HepG2 (cell line): ENCODE results near the gene ADAM8. TPM values are rescaled to one million over a fixed set of nuclear protein-coding genes. Genes with fewer than 3 reads are reported as not detected.

Source experiments
- CBFB ChIP-seq: sonication (generic); formaldehyde crosslinking; IDR thresholded peaks from 2 replicates; pipeline ENCODE4 v1.4.0; 2020; ENCODE audit warnings: missing genetic modification reagents
- GABPA ChIP-seq, 2 experiments: IDR thresholded peaks; 2 replicates each; pipeline ENCODE4 v1.6.1; 2011 to 2016; ENCODE audit warnings: low read depth in 2 of 2, low read length in 1 of 2, missing biosample characterization in 1 of 2, missing genetic modification characterization in 1 of 2
- KAT7 ChIP-seq: IDR thresholded peaks from 2 replicates; pipeline ENCODE4 v1.6.1; 2018; ENCODE audit warnings: borderline replicate concordance, missing compliant biosample characterization
- KLF11 ChIP-seq: IDR thresholded peaks from 2 replicates; pipeline ENCODE4 v1.6.1; 2016; ENCODE audit warnings: missing compliant biosample characterization
- SOX6 ChIP-seq, 2 experiments: fragments of 450-650 bp in 1 of 2; sonication (generic) in 1 of 2; formaldehyde crosslinking in 1 of 2; IDR thresholded peaks; 2 replicates each; pipeline versions ENCODE4 v1.4.0 to v1.6.1; 2017 to 2020; ENCODE audit warnings: antibody characterized with exemption in 1 of 2, mild to moderate bottlenecking in 1 of 2, missing genetic modification reagents in 1 of 2
- STAG1 ChIP-seq: sonication (generic); formaldehyde crosslinking; IDR thresholded peaks from 2 replicates; pipeline ENCODE4 v1.4.0; 2020; ENCODE audit warnings: missing genetic modification reagents
- THRA ChIP-seq: sonication (generic); formaldehyde crosslinking; IDR thresholded peaks from 2 replicates; pipeline ENCODE4 v1.4.0; 2020; ENCODE audit warnings: missing genetic modification reagents, borderline replicate concordance
- TMF1 ChIP-seq: sonication (generic); formaldehyde crosslinking; IDR thresholded peaks from 2 replicates; pipeline ENCODE4 v1.8.1; 2022; ENCODE audit warnings: low read depth, missing genetic modification reagents
- ZHX2 ChIP-seq, 2 experiments: sonication (generic) in 1 of 2; formaldehyde crosslinking in 1 of 2; IDR thresholded peaks; 2 replicates each; pipeline versions ENCODE4 v1.6.1 to v1.9.0; 2014 to 2022; ENCODE audit warnings: antibody characterized with exemption in 1 of 2, borderline replicate concordance in 1 of 2, inconsistent platforms in 1 of 2, low read depth in 1 of 2, missing genetic modification reagents in 1 of 2
- ZNF510 ChIP-seq: sonication (generic); formaldehyde crosslinking; IDR thresholded peaks from 2 replicates; pipeline ENCODE4 v1.4.0; 2020; ENCODE audit warnings: low read depth, mild to moderate bottlenecking, missing genetic modification reagents
- ZNF557 ChIP-seq: sonication (generic); formaldehyde crosslinking; IDR thresholded peaks from 2 replicates; pipeline ENCODE4 v1.4.0; 2020; ENCODE audit warnings: missing genetic modification reagents
- ZNF780A ChIP-seq: sonication (generic); formaldehyde crosslinking; IDR thresholded peaks from 2 replicates; pipeline ENCODE4 v1.8.0; 2022; ENCODE audit warnings: mild to moderate bottlenecking, missing genetic modification reagents, moderate library complexity
- ZNF788 ChIP-seq: sonication (generic); formaldehyde crosslinking; IDR thresholded peaks from 2 replicates; pipeline ENCODE4 v1.5.0; 2020; ENCODE audit warnings: mild to moderate bottlenecking, missing genetic modification reagents, borderline replicate concordance
- ZNF883 ChIP-seq: sonication (generic); formaldehyde crosslinking; IDR thresholded peaks from 2 replicates; pipeline ENCODE4 v1.5.1; 2020; ENCODE audit warnings: mild to moderate bottlenecking, missing genetic modification reagents; ENCODE audit errors: not compliant biosample characterization
- polyA plus RNA-seq, 8 experiments: library from polyadenylated mRNA; depleted of rRNA in 3 of 8; stranded (reverse) in 7 of 8; unstranded in 1 of 8; fragments of >200 nt; fragmentation: Illumina TruSeq in 4 of 8; extraction: Trizol in 4 of 8; gene quantifications; 2 replicates each; pipeline versions ENCODE4 v1.2.1 to v1.2.3, GENCODE V29; 2011 to 2016; ENCODE audit warnings: low read depth in 4 of 8, missing spikeins in 1 of 8, mixed read lengths in 1 of 8; ENCODE audit not compliant: insufficient read depth in 1 of 8
- total RNA-seq, 5 experiments: library from RNA; depleted of rRNA; stranded (reverse); fragments of >200 nt; fragmentation: Illumina TruSeq; extraction: Trizol; gene quantifications; 2 replicates each; pipeline ENCODE4 v1.2.3, GENCODE V29; 2016; ENCODE audit warnings: low read depth in 1 of 5

The ADAM8 gene
- total and polyA plus RNA-seq, 2 of the 13 experiments (the other 11 are each of a cell fraction or from before 2014, with no cell fraction given): 0.24 to 0.93 TPM

- TF ChIP-seq ZNF510 (CRISPR knock-in tag): no peak
- TF ChIP-seq GABPA (IDR thresholded peaks at IDR 0.05; ENCODE audit: low read depth, low read length): no peak
- TF ChIP-seq GABPA (CRISPR knock-in tag; IDR thresholded peaks at IDR 0.05; ENCODE audit: low read depth): no peak
- TF ChIP-seq THRA (CRISPR knock-in tag): no peak
- no peak for TF ChIP-seq KLF11 (CRISPR knock-in tag)
- no peak for TF ChIP-seq KAT7 (CRISPR knock-in tag)
- TF ChIP-seq TMF1 (CRISPR knock-in tag): no peak
- TF ChIP-seq ZNF883 (CRISPR knock-in tag): no peak
- peak; percentile 51 for TF ChIP-seq STAG1 (CRISPR knock-in tag)
- no peak for TF ChIP-seq ZNF788
- TF ChIP-seq ZNF780A: no peak
- TF ChIP-seq SOX6 (IDR thresholded peaks at IDR 0.05): no peak
- 0 out of 2 replicates have a peak, but pooled peaks have one; percentile 13 for TF ChIP-seq SOX6 (CRISPR knock-in tag; IDR thresholded peaks at IDR 0.05)
- TF ChIP-seq ZNF557 (CRISPR knock-in tag): no peak
- TF ChIP-seq CBFB (CRISPR knock-in tag): no peak
- no peak for TF ChIP-seq ZHX2 (IDR thresholded peaks at IDR 0.05; ENCODE audit: low read depth)
- TF ChIP-seq ZHX2 (CRISPR knock-in tag; IDR thresholded peaks at IDR 0.05; ENCODE audit: borderline replicate concordance): no peak
Observed at GRCh38 chr10:133257489-133258065, 19.1 kb downstream of the ADAM8 start (continued).
